ENCODE results near the gene GRAMD1B.

The GRAMD1B gene

DNA sequence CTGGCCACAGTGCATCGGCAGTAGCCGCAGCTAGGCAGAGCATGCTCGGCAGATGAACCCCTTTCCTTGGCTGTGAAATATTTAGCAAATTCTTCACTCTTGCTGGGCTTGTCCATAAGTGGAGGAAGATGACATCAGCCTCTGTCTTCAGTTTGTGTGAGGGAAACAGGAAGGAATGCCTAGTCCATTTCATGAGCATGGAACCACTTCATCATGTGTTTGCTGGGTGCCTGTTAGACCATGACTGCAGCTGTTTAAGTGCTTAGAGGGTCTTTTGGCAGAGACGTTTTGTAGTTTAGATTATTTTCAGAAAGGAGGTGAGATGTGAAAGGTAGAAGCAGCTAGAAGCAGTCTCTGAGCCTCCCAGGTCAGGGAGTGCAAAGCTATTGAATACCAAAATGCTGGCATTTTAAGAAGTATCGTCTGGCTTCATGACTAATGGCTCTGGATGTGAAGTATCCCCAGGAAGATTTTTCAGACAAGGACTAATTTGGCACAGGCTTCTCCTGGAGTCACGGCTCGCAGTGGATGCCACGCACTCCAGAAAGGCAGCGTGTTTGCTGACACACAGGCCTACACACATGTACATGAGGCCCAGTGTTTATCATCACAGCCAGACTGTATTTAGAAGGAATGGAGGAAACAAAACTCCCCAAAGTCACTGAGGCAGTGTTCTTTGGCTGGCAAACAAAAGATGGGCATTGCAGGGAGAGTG, 43.1 kb upstream of the GRAMD1B start:
- DNase-seq: no peak
- H3K36me3 Mint-ChIP-seq (ENCODE audit: low read depth): no peaks in the 10 kb centered on the region
- no peaks in the 10 kb centered on the region for H3K4me1 Mint-ChIP-seq
- no peak overlapping the region for H3K27ac Mint-ChIP-seq
- H3K4me3 Mint-ChIP-seq: no peak overlapping the region
- TF ChIP-seq, protein P1, sequence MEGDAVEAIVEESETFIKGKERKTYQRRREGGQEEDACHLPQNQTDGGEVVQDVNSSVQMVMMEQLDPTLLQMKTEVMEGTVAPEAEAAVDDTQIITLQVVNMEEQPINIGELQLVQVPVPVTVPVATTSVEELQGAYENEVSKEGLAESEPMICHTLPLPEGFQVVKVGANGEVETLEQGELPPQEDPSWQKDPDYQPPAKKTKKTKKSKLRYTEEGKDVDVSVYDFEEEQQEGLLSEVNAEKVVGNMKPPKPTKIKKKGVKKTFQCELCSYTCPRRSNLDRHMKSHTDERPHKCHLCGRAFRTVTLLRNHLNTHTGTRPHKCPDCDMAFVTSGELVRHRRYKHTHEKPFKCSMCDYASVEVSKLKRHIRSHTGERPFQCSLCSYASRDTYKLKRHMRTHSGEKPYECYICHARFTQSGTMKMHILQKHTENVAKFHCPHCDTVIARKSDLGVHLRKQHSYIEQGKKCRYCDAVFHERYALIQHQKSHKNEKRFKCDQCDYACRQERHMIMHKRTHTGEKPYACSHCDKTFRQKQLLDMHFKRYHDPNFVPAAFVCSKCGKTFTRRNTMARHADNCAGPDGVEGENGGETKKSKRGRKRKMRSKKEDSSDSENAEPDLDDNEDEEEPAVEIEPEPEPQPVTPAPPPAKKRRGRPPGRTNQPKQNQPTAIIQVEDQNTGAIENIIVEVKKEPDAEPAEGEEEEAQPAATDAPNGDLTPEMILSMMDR (IDR thresholded peaks at IDR 0.05): no peak
- H3K9me3 Mint-ChIP-seq: no peaks in the 10 kb centered on the region
- H3K27me3 Mint-ChIP-seq (ENCODE audit: low read depth, poor library complexity): no peaks in the 10 kb centered on the region

GRCh38 chr11:123388640-123389039, 41.4 kb upstream of the GRAMD1B start:
- Mint-ChIP-seq H3K27me3 (ENCODE audit: low read depth, poor library complexity) (no peaks in the 10 kb centered on the region), H3K27ac (no peak overlapping the region), H3K4me1 (peaks cover 1% of the 10 kb centered on the region), H3K9me3 (no peaks in the 10 kb centered on the region), H3K36me3 (ENCODE audit: low read depth) (no peaks in the 10 kb centered on the region), H3K4me3 (no peak overlapping the region)
- no peak for DNase-seq
- TF ChIP-seq, protein P1 (IDR thresholded peaks at IDR 0.05): no peak

DNA sequence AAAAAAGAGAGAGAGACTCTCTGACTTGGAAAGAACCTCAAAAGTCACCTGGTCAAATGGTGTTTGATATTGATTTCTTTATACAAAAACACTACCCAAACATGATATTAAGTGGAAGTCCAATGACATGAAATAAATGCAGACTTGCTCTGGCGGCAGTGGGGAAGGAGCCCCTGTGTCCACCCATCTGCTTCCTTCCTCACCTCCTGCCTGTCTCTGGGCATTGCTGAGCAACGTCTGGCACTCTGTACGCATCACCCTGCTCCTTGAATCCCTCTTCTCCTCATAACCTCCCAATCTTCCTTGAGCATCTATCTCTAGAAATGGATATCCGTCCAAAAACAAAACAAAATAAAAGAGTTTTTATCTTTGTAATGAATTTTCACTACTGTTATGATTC, 39.9 kb upstream of the GRAMD1B start:
- Mint-ChIP-seq H3K36me3 (ENCODE audit: low read depth) (no peaks in the 10 kb centered on the region), H3K27ac (no peak overlapping the region), H3K9me3 (no peaks in the 10 kb centered on the region), H3K27me3 (ENCODE audit: low read depth, poor library complexity) (no peaks in the 10 kb centered on the region), H3K4me1 (peaks cover 5% of the 10 kb centered on the region), H3K4me3 (no peak overlapping the region)
- TF ChIP-seq, protein P1 (IDR thresholded peaks at IDR 0.05): no peak
- no peak for DNase-seq

DNA sequence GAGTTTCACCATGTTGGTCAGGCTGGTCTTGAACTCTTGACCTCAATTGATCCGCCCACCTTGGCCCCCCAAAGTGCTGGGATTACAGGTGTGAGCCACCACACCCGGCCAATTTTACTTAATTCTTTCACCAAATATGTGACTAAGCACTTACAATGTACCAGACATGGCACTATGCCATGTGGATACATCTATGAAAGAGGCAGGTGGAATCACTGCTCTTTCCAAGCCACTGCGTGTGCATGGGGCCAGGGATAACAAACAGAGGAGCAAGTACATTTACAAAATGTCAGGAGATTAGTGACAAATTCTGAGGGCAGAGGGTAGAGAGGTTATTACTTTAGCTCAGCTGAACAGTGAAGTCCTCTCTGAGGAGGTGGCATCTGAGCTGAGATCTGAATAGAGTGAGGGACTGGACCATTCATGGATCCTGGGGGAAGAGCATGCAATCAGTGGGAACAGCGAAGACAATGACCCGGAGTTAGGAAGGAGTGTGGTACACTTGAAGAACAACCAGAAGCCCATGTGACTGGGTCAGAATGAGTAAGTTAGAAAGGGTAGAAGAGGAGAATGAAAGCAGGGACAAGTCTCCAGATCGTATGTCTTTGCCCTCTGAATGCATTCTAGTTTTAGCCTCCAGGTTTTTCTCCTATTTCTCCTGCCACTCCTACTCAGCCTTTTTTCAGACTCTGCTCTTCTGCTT, 38.3 kb upstream of the GRAMD1B start:
- DNase-seq: no peak
- peaks cover 5% of the 10 kb centered on the region for H3K4me1 Mint-ChIP-seq
- H3K36me3 Mint-ChIP-seq (ENCODE audit: low read depth): no peaks in the 10 kb centered on the region
- no peaks in the 10 kb centered on the region for H3K9me3 Mint-ChIP-seq
- H3K4me3 Mint-ChIP-seq: no peak overlapping the region
- H3K27ac Mint-ChIP-seq: no peak overlapping the region
- no peaks in the 10 kb centered on the region for H3K27me3 Mint-ChIP-seq (ENCODE audit: low read depth, poor library complexity)
- TF ChIP-seq, protein P1 (IDR thresholded peaks at IDR 0.05): no peak

DNA sequence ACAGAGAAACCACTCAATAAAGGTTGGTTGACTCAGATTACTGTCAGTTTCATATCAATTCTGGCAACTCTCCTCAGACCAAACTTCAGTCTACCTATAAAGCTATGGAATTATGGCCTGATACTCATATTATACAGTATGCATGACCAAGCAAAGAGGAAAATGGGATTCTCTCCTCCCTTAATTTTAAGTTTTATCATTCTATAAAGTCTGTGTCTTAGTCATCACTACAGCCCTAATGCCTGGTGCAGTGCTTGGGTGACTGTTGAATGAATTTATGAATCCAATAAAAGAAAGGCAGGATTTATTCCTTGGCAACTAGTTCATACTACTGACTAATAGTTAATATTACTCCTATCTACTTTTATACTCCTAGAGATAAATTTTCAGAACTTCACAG, 37.6 kb upstream of the GRAMD1B start:
- TF ChIP-seq, protein P1 (IDR thresholded peaks at IDR 0.05): no peak
- no peaks in the 10 kb centered on the region for H3K36me3 Mint-ChIP-seq (ENCODE audit: low read depth)
- peaks cover 5% of the 10 kb centered on the region for H3K4me1 Mint-ChIP-seq
- DNase-seq: no peak
- H3K27ac Mint-ChIP-seq: no peak overlapping the region
- no peaks in the 10 kb centered on the region for H3K9me3 Mint-ChIP-seq
- no peaks in the 10 kb centered on the region for H3K27me3 Mint-ChIP-seq (ENCODE audit: low read depth, poor library complexity)
- H3K4me3 Mint-ChIP-seq: no peak overlapping the region

DNA sequence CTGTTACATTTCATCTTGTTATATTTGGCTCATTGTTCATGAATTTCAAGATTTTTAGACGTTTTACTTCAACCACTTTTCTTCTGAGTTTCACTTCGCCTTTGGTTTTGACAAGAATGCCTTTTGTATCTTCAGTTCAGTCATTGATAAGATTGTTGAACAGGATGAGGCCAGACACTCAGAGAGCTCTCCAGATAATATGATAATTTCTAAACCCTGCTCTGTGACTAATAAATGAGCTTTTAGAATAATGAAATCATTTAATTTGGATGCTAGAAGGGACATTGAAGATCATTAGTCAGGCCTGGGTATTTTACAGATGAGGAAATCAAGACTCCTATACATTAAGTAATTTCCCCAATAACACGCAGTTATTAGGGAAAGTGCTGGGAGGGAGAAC, 37.2 kb upstream of the GRAMD1B start:
- Mint-ChIP-seq H3K27me3 (ENCODE audit: low read depth, poor library complexity) (no peaks in the 10 kb centered on the region), H3K4me3 (no peak overlapping the region), H3K9me3 (no peaks in the 10 kb centered on the region), H3K27ac (no peak overlapping the region), H3K4me1 (peaks cover 5% of the 10 kb centered on the region), H3K36me3 (ENCODE audit: low read depth) (no peaks in the 10 kb centered on the region)
- TF ChIP-seq, protein P1 (IDR thresholded peaks at IDR 0.05): no peak
- no peak for DNase-seq
